SK-N-SH (cell line): ENCODE results near the gene TCP1. TPM values are rescaled to one million over a fixed set of nuclear protein-coding genes. Genes with fewer than 3 reads are reported as not detected.

Source experiments
- CTCF ChIA-PET: fragments of 300-600, 350-600 bp; formaldehyde crosslinking; extraction: SDS; loops from one replicate; lab custom pipeline; 2021; lab: Yijun Ruan, JAX
- POLR2A ChIA-PET: fragments of 350-600 bp; sonication (Branson Sonifier 250); formaldehyde crosslinking; extraction: SDS; loops from one replicate; lab custom pipeline; 2020; ENCODE audit warnings: antibody characterized with exemption, inconsistent platforms; lab: Yijun Ruan, JAX
- DNase-seq: peaks from one replicate; pipeline ENCODE4 v3.0.0; 2012
- H2AFZ ChIP-seq: fragments of 200-600 bp; sonication (generic); 2 replicates; pipeline ENCODE4 v1.8.1; 2016; ENCODE audit warnings: antibody characterized with exemption, mild to moderate bottlenecking, low read depth
- H3F3A ChIP-seq: fragments of 200-600 bp; sonication (generic); replicated peaks from 2 replicates; pipeline ENCODE3; 2016; ENCODE audit warnings: antibody characterized with exemption, mild to moderate bottlenecking; ENCODE audit not compliant: insufficient read depth
- H3K27ac ChIP-seq, 2 experiments: fragments of 200-500 bp in 1 of 2; fragments of 200-600 bp in 1 of 2; sonication (Bioruptor generic) in 1 of 2; sonication (generic), shearing (Covaris generic) in 1 of 2; 2 replicates each; pipeline versions ENCODE4 v1.5.1 to v1.6.1; 2014 to 2016; ENCODE audit warnings: low read depth in 2 of 2, inconsistent platforms in 1 of 2, low read length in 1 of 2, mild to moderate bottlenecking in 1 of 2, mixed read lengths in 1 of 2
- H3K27me3 ChIP-seq: fragments of 200-600 bp; sonication (generic), shearing (Covaris generic); 2 replicates; pipeline ENCODE4 v1.6.1; 2016; ENCODE audit warnings: mixed run types; ENCODE audit not compliant: insufficient read depth
- H3K36me3 ChIP-seq, 2 experiments: fragments of 200-500 bp in 1 of 2; fragments of 200-600 bp in 1 of 2; sonication (Bioruptor generic) in 1 of 2; sonication (generic) in 1 of 2; replicated peaks in 1 of 2; 2 replicates each; pipeline versions ENCODE3 to v1.5.1; 2014 to 2016; ENCODE audit warnings: low read length in 1 of 2, mild to moderate bottlenecking in 1 of 2; ENCODE audit not compliant: insufficient read depth in 2 of 2, control insufficient read depth in 1 of 2
- H3K4me1 ChIP-seq, 2 experiments: fragments of 200-500 bp in 1 of 2; fragments of 200-600 bp in 1 of 2; sonication (Bioruptor generic) in 1 of 2; sonication (generic), shearing (Covaris generic) in 1 of 2; 2 replicates each; pipeline versions ENCODE4 v1.5.1 to v1.6.1; 2014 to 2016; ENCODE audit warnings: low read depth in 1 of 2, low read length in 1 of 2, mixed run types in 1 of 2; ENCODE audit not compliant: insufficient read depth in 2 of 2, control insufficient read depth in 1 of 2
- H3K4me2 ChIP-seq: fragments of 200-600 bp; sonication (generic), shearing (Covaris generic); 2 replicates; pipeline ENCODE4 v1.6.1; 2017; ENCODE audit warnings: mixed run types
- H3K4me3 ChIP-seq, 2 experiments: fragments of 200-500 bp in 1 of 2; fragments of 200-600 bp in 1 of 2; sonication (Bioruptor generic) in 1 of 2; sonication (generic), shearing (Covaris generic) in 1 of 2; 2 replicates each; pipeline versions ENCODE4 v1.5.1 to v1.8.1; 2014 to 2016; ENCODE audit warnings: low read depth in 2 of 2, inconsistent platforms in 1 of 2, low read length in 1 of 2, mild to moderate bottlenecking in 1 of 2, mixed read lengths in 1 of 2, moderate library complexity in 1 of 2
- H3K79me2 ChIP-seq: fragments of 200-600 bp; sonication (generic); 2 replicates; pipeline ENCODE4 v1.8.1; 2017; ENCODE audit warnings: mild to moderate bottlenecking; ENCODE audit not compliant: insufficient read depth
- H3K9ac ChIP-seq: fragments of 200-600 bp; sonication (generic); 2 replicates; pipeline ENCODE4 v1.6.1; 2017; ENCODE audit warnings: mixed run types
- H3K9me2 ChIP-seq: fragments of 200-600 bp; sonication (generic); 2 replicates; pipeline ENCODE4 v1.6.1; 2017; ENCODE audit warnings: mixed run types
- H3K9me3 ChIP-seq: fragments of 200-600 bp; sonication (generic); 2 replicates; pipeline ENCODE4 v1.6.1; 2017; ENCODE audit warnings: mixed run types, mild to moderate bottlenecking, moderate library complexity
- H4K20me1 ChIP-seq: fragments of 200-600 bp; sonication (generic); 2 replicates; pipeline ENCODE4 v1.6.1; 2017; ENCODE audit warnings: mild to moderate bottlenecking, mixed run types; ENCODE audit not compliant: insufficient read depth
- CTCF ChIP-seq: fragments of 200-600 bp; sonication (generic); IDR thresholded peaks from 2 replicates; pipeline ENCODE4 v1.6.1; 2017; ENCODE audit warnings: antibody characterized with exemption, mild to moderate bottlenecking, moderate library complexity
- EZH2phosphoT487 ChIP-seq: fragments of 200-600 bp; sonication (generic); IDR thresholded peaks from 2 replicates; pipeline ENCODE4 v1.6.1; 2017; ENCODE audit warnings: low read depth, mixed run types, mild to moderate bottlenecking, antibody characterized with exemption, moderate library complexity, borderline replicate concordance
- FOSL2 ChIP-seq: IDR thresholded peaks from 2 replicates; pipeline ENCODE4 v1.4.0; 2012; ENCODE audit warnings: low read depth, mild to moderate bottlenecking, moderate library complexity, borderline replicate concordance
- GATA2 ChIP-seq: sonication (generic); formaldehyde crosslinking; IDR thresholded peaks from 2 replicates; pipeline ENCODE4 v1.5.0; 2020; ENCODE audit warnings: mild to moderate bottlenecking, missing genetic modification reagents
- MAX ChIP-seq: IDR thresholded peaks from 2 replicates; pipeline ENCODE4 v1.4.0; 2012; ENCODE audit warnings: low read depth
- MXI1 ChIP-seq: IDR thresholded peaks from 2 replicates; pipeline ENCODE4 v1.6.1; 2012; ENCODE audit warnings: mild to moderate bottlenecking, low read depth, low read length, improper control_type of control experiment
- RAD21 ChIP-seq: IDR thresholded peaks from 2 replicates; pipeline ENCODE4 v1.6.1; 2012; ENCODE audit warnings: mild to moderate bottlenecking, low read length
- RCOR1 ChIP-seq: fragments of 150-350 bp; IDR thresholded peaks from 2 replicates; pipeline ENCODE4 v1.6.1; 2017; ENCODE audit warnings: antibody characterized with exemption, low read length
- RFX5 ChIP-seq: IDR thresholded peaks from 2 replicates; pipeline ENCODE4 v1.6.1; 2012; ENCODE audit warnings: mild to moderate bottlenecking, improper control_type of control experiment, low read length
- SMC3 ChIP-seq: IDR thresholded peaks from 2 replicates; pipeline ENCODE4 v1.6.1; 2012; ENCODE audit warnings: low read depth, low read length, improper control_type of control experiment
- USF2 ChIP-seq: fragments of 150-350 bp; IDR thresholded peaks from 2 replicates; pipeline ENCODE4 v1.6.1; 2017; ENCODE audit warnings: antibody characterized with exemption, low read length, low read depth, borderline replicate concordance
- WGBS: methylation state at CpG from one replicate; pipeline ENCODE4 v1.1.6; 2017; ENCODE audit warnings: low lambda C conversion rate; 5-methylcytosine and 5-hydroxymethylcytosine counted together
- polyA plus RNA-seq, 3 experiments: library from polyadenylated mRNA; depleted of rRNA; stranded (reverse); fragments of >200 nt; gene quantifications; 2 replicates each; pipeline ENCODE4 v1.2.3, GENCODE V29; 2012

Gene TCP1
- polyA plus RNA-seq, 1 of the 3 experiments (the other 2 are of a cell fraction): 154 TPM

- Histone ChIP-seq H3K4me2 (no peak overlapping the region), H3K9me3 (no peaks in the 10 kb centered on the region), H3K27ac (no peak overlapping the region), H3K9me2 (no peaks in the 10 kb centered on the region), H3K4me3 (no peak overlapping the region), H3K27me3 (no peaks in the 10 kb centered on the region), H2AFZ (no peak overlapping the region), H3F3A (no peaks in the 10 kb centered on the region), H3K4me1 (no peaks in the 10 kb centered on the region), H3K36me3 (no peaks in the 10 kb centered on the region), H3K9ac (no peak overlapping the region), H3K79me2 (no peaks in the 10 kb centered on the region), H4K20me1 (no peaks in the 10 kb centered on the region)
- POLR2A ChIA-PET: no interaction called here
- WGBS: 87% methylated on average over 6 of the region's 6 CpGs
- no peak for TF ChIP-seq MXI1
- TF ChIP-seq FOSL2: no peak
- TF ChIP-seq CTCF: no peak
- no peak for TF ChIP-seq USF2
- no peak for TF ChIP-seq GATA2
- TF ChIP-seq RFX5: no peak
- TF ChIP-seq EZH2phosphoT487: no peak
- no peak for TF ChIP-seq RAD21
- CTCF ChIA-PET: no interaction called here
- no peak for DNase-seq
Observed at GRCh38 chr6:159805440-159806020, 16.1 kb upstream of the TCP1 start.

- H3K9me3 ChIP-seq: no peaks in the 10 kb centered on the region
- no peaks in the 10 kb centered on the region for H3K27me3 ChIP-seq
- no peak overlapping the region for H3K9ac ChIP-seq
- H3F3A ChIP-seq: no peaks in the 10 kb centered on the region
- no peaks in the 10 kb centered on the region for H3K4me1 ChIP-seq
- no peak for DNase-seq
- no peaks in the 10 kb centered on the region for H3K9me2 ChIP-seq
- no peak for TF ChIP-seq RCOR1
- no peak for TF ChIP-seq SMC3
- no peak for TF ChIP-seq USF2
- TF ChIP-seq MAX: no peak
- TF ChIP-seq, all 33 proteins: peak for 0
- H3K4me2 ChIP-seq: no peak overlapping the region
- no peak overlapping the region for H3K4me3 ChIP-seq
- H3K36me3 ChIP-seq: peaks cover 0 to 2% of the 10 kb centered on the region in 2 experiments
- ChIA-PET POLR2A (no interaction called here), CTCF (no interaction called here)
- H2AFZ ChIP-seq: no peak overlapping the region
- no peaks in the 10 kb centered on the region for H4K20me1 ChIP-seq
- no peaks in the 10 kb centered on the region for H3K79me2 ChIP-seq
- WGBS: 81% methylated on average over 10 of the region's 10 CpGs
- no peak overlapping the region for H3K27ac ChIP-seq
Observed at GRCh38 chr6:159804504-159804903, 15.1 kb upstream of the TCP1 start.
